HCT116 (cell line): ENCODE results near the gene MAPK6. TPM values are rescaled to one million over a fixed set of nuclear protein-coding genes. Genes with fewer than 3 reads are reported as not detected.

Experiments used
- ATAC-seq: fragments of 200-7000 bp; cut with Tn5 transposase; 2 replicates; pipeline ENCODE4 v1.9.1; 2020; ENCODE audit warnings: mild to moderate bottlenecking, moderate library complexity
- BruUV-seq: library from RNA; stranded (reverse); fragments of 400-500 nt; replicated peaks from 2 replicates; lab custom pipeline; 2021; lab: Mats Ljungman, UMichigan
- CTCF ChIA-PET: fragments of 300-600 bp; sonication (Branson Sonifier 250); formaldehyde crosslinking; loops from one replicate; lab custom pipeline; 2021; ENCODE audit warnings: antibody characterized with exemption; lab: Charles Lee
- POLR2A ChIA-PET: fragments of 300-600, 350-600 bp; sonication (Branson Sonifier 250); formaldehyde crosslinking; loops from one replicate; lab custom pipeline; 2021; ENCODE audit warnings: antibody characterized with exemption; lab: Charles Lee
- RAD21 ChIA-PET, 2 experiments: fragments of 300-600 bp; sonication (Branson Sonifier 250); formaldehyde crosslinking; loops; one replicate each; lab custom pipeline; 2023; ENCODE audit warnings: low total read pairs in 2 of 2; ENCODE audit not compliant: uncharacterized antibody in 2 of 2, unreplicated experiment in 2 of 2, low non-redundant PET in 1 of 2; lab: Charles Lee
- DNase-seq: peaks from one replicate; pipeline ENCODE4 v3.0.0-alpha.2; 2010; ENCODE audit warnings: low read depth, low spot score
- H2AFZ ChIP-seq: fragments of 200-600 bp; shearing (Covaris generic), sonication (generic); 2 replicates; pipeline ENCODE4 v1.6.1; 2017; ENCODE audit warnings: low read depth, mixed run types, mixed read lengths, antibody characterized with exemption, low read length; ENCODE audit not compliant: poor library complexity, severe bottlenecking
- H3K27ac ChIP-seq: 2 replicates; pipeline ENCODE4 v1.5.1; 2012; ENCODE audit warnings: low read depth, low read length
- H3K27me3 ChIP-seq: fragments of 200-600 bp; sonication (generic); 2 replicates; pipeline ENCODE4 v1.6.1; 2016; ENCODE audit warnings: mixed run types, low read length, mixed read lengths; ENCODE audit not compliant: insufficient read depth
- H3K36me3 ChIP-seq, 2 experiments: fragments of 200-500 bp in 1 of 2; fragments of 200-600 bp in 1 of 2; sonication (Bioruptor generic) in 1 of 2; sonication (generic) in 1 of 2; 2 replicates each; pipeline versions ENCODE4 v1.5.1 to v1.6.1; 2014 to 2016; ENCODE audit warnings: low read length in 2 of 2, inconsistent platforms in 1 of 2, mixed read lengths in 1 of 2, mixed run types in 1 of 2; ENCODE audit not compliant: insufficient read depth in 2 of 2, control insufficient read depth in 1 of 2
- H3K4me1 ChIP-seq, 2 experiments: fragments of 200-600 bp in 1 of 2; sonication (generic) in 1 of 2; 2 replicates each; pipeline versions ENCODE4 v1.5.1 to v1.6.1; 2012 to 2017; ENCODE audit warnings: low read length in 2 of 2, inconsistent platforms in 1 of 2, mild to moderate bottlenecking in 1 of 2, mixed read lengths in 1 of 2, mixed run types in 1 of 2, moderate library complexity in 1 of 2; ENCODE audit not compliant: insufficient read depth in 2 of 2, control insufficient read depth in 1 of 2
- H3K4me2 ChIP-seq: fragments of 200-600 bp; sonication (generic); 2 replicates; pipeline ENCODE4 v1.6.1; 2017; ENCODE audit warnings: mixed run types, low read length, mixed read lengths
- H3K4me3 ChIP-seq, 2 experiments: fragments of 200-600 bp in 1 of 2; sonication (generic) in 1 of 2; replicated peaks in 1 of 2; 2 replicates each; pipeline ENCODE4 v1.5.1; 2011 to 2016; ENCODE audit warnings: low read length in 2 of 2, control low read depth in 1 of 2, low read depth in 1 of 2, mild to moderate bottlenecking in 1 of 2, mixed read lengths in 1 of 2, mixed run types in 1 of 2
- H3K79me2 ChIP-seq: fragments of 200-600 bp; sonication (generic); 2 replicates; pipeline ENCODE4 v1.6.1; 2017; ENCODE audit warnings: mild to moderate bottlenecking, mixed run types, low read length, moderate library complexity, mixed read lengths; ENCODE audit not compliant: insufficient read depth
- H3K9ac ChIP-seq: fragments of 200-600 bp; sonication (generic); 2 replicates; pipeline ENCODE4 v1.6.1; 2016; ENCODE audit warnings: low read length, mixed read lengths
- H3K9me2 ChIP-seq: fragments of 200-600 bp; sonication (generic), shearing (Covaris generic); 2 replicates; pipeline ENCODE4 v1.6.1; 2017; ENCODE audit warnings: mixed run types, mild to moderate bottlenecking, moderate library complexity; ENCODE audit not compliant: insufficient read depth
- H3K9me3 ChIP-seq, 2 experiments: fragments of 200-500 bp in 1 of 2; fragments of 200-600 bp in 1 of 2; sonication (Bioruptor generic) in 1 of 2; sonication (generic) in 1 of 2; 2 replicates each; pipeline ENCODE4 v1.6.1; 2014 to 2017; ENCODE audit warnings: low read length in 2 of 2, mixed read lengths in 2 of 2, inconsistent platforms in 1 of 2, low read depth in 1 of 2, mild to moderate bottlenecking in 1 of 2, mixed run types in 1 of 2, moderate library complexity in 1 of 2; ENCODE audit not compliant: control insufficient read depth in 1 of 2, insufficient read depth in 1 of 2
- H4K20me1 ChIP-seq: fragments of 200-600 bp; sonication (generic), shearing (Covaris generic); 2 replicates; pipeline ENCODE4 v1.6.1; 2017; ENCODE audit warnings: mixed run types, mild to moderate bottlenecking, moderate library complexity; ENCODE audit not compliant: insufficient read depth
- CBX3 ChIP-seq: IDR thresholded peaks from 2 replicates; pipeline ENCODE4 v1.6.1; 2012; ENCODE audit warnings: low read depth
- EGR1 ChIP-seq: IDR thresholded peaks from 2 replicates; pipeline ENCODE4 v1.6.1; 2012; ENCODE audit warnings: low read depth
- ELF1 ChIP-seq: IDR thresholded peaks from 2 replicates; pipeline ENCODE4 v1.6.1; 2012; ENCODE audit warnings: low read depth, borderline replicate concordance
- EZH2 ChIP-seq: fragments of 200-600 bp; sonication (generic); IDR thresholded peaks from 2 replicates; pipeline ENCODE4 v1.6.1; 2017; ENCODE audit warnings: antibody characterized with exemption, mixed run types
- EZH2phosphoT487 ChIP-seq: fragments of 200-600 bp; IDR thresholded peaks from 2 replicates; pipeline ENCODE4 v1.6.1; 2018; ENCODE audit warnings: antibody characterized with exemption, borderline replicate concordance
- FOSL1 ChIP-seq: IDR thresholded peaks from 2 replicates; pipeline ENCODE4 v1.6.1; 2012; ENCODE audit warnings: low read depth
- POLR2A ChIP-seq: IDR thresholded peaks from 2 replicates; pipeline ENCODE4 v1.7.0; 2011; ENCODE audit warnings: borderline replicate concordance; ENCODE audit not compliant: insufficient read depth, insufficient read length; ENCODE audit errors: extremely low read depth
- RAD21 ChIP-seq: IDR thresholded peaks from 2 replicates; pipeline ENCODE4 v1.6.1; 2012; ENCODE audit warnings: low read depth, mild to moderate bottlenecking
- SIN3A ChIP-seq: IDR thresholded peaks from 2 replicates; pipeline ENCODE4 v1.6.1; 2012; ENCODE audit warnings: low read depth
- SP1 ChIP-seq: IDR thresholded peaks from 2 replicates; pipeline ENCODE4 v1.6.1; 2012; ENCODE audit warnings: low read depth
- SRF ChIP-seq: IDR thresholded peaks from 2 replicates; pipeline ENCODE4 v1.6.1; 2012; ENCODE audit warnings: low read depth
- TCF7L2 ChIP-seq: IDR thresholded peaks from 2 replicates; pipeline ENCODE4 v1.7.0; 2011; ENCODE audit warnings: borderline replicate concordance, inconsistent platforms; ENCODE audit not compliant: insufficient read depth, insufficient read length; ENCODE audit errors: extremely low read depth
- intact Hi-C: fragments of 100-400 bp; cut with micrococcal nuclease; formaldehyde crosslinking; loops from 2 replicates; pipeline ENCODE4 v1.10.0; 2022
- total RNA-seq: library from RNA; stranded (reverse); gene quantifications from one replicate; pipeline ENCODE4 v1.2.1, GENCODE V29; 2021; ENCODE audit not compliant: unreplicated experiment
- TF ChIP-seq, protein P1 (sequence below): IDR thresholded peaks from 2 replicates; pipeline ENCODE4 v1.6.1; 2011; ENCODE audit warnings: mild to moderate bottlenecking, low read length, moderate library complexity; ENCODE audit not compliant: insufficient replicate concordance; ENCODE audit errors: extremely low read depth
- TF ChIP-seq, protein P2 (sequence below): IDR thresholded peaks from 2 replicates; pipeline ENCODE4 v1.6.1; 2012
- TF ChIP-seq, protein P3 (sequence below): IDR thresholded peaks from 2 replicates; pipeline ENCODE4 v1.6.1; 2012

The MAPK6 gene
- total RNA-seq, 1 experiment from 2014 or later: 57.4 TPM

DNA sequence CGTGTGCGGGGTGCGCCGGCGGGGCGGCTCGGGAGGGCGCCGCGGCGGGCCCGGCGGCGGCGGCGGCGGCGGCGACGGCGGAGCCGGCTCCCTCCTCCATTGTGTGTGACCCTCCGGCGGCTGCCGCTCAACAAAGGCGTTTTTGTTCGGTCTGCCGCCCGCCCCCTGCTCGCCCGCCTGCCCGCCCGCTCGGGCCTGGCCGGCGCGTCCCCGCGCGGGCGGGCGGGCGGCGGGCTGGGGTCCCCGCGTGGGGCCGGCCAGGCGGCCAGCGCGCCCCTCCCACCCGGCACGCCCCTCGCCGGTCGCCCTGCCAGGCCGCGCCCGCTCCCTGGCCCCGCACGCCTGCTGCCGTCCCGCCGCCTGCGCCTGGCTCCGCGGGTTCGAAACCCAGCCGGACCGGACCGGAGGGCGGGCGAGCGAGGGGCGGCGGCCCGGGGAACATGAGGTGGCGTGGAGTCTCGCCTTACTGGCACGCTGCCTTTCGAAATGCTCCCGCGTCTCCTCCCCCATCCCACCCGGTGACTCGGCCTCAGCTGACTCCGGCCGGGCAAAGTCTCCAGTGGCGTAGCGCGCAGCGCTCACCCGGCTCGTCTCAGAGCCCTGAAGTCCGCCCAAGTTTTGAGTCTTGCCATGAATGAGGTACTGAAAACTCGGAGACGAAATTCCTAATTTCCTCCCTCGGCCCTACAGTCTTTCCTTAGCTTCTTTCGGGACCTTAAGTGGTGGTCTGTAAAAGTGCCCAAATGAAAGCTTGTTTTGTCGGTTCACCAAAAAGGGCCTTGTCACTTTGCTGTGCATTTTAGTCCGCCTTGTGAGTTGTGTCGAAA, 588 bp downstream of the MAPK6 start (continued):
- TF ChIP-seq, protein P1, sequence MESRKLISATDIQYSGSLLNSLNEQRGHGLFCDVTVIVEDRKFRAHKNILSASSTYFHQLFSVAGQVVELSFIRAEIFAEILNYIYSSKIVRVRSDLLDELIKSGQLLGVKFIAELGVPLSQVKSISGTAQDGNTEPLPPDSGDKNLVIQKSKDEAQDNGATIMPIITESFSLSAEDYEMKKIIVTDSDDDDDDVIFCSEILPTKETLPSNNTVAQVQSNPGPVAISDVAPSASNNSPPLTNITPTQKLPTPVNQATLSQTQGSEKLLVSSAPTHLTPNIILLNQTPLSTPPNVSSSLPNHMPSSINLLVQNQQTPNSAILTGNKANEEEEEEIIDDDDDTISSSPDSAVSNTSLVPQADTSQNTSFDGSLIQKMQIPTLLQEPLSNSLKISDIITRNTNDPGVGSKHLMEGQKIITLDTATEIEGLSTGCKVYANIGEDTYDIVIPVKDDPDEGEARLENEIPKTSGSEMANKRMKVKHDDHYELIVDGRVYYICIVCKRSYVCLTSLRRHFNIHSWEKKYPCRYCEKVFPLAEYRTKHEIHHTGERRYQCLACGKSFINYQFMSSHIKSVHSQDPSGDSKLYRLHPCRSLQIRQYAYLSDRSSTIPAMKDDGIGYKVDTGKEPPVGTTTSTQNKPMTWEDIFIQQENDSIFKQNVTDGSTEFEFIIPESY: no peak
- TF ChIP-seq, all 23 proteins: peak for 4

DNA sequence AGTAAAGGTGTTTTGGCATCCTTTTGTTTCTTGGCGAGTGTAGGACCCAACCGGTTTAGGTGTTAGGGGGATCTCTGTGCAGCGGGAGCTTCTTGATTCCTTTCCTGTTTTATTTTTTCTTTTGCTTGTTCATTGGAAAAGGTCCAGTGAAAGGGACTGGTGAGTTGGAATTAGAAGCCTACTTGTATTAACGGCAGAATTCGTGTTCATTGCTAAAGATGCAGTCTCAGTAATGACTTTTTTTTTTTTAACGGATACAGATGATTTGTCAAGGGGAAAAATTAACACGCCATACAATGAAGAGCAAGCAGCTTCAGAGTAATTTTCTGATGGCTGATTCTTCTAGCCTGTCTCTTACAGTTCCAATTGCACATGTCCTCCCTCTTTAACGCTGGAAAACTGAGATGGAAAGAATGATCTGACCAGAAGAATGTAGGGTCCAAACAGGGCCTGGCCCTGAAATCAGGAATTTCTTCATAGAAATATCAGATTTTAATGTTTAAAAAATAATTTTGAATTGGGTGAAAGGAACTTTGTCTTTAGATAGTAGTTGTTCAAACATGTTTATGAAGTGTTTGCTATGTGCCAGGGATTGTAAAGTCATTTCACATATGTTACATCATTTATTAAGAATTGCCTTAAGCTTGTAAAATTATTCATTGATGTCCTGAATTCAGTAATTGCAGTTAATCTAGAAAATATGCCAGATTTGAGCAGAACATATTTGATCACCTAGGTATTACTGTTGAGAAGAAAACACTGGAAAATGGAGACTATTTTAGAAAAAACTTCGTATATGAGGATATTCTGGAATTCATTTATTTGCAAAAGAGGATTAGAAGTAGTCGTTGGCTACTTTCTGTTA, 1.4 kb downstream of the MAPK6 start:
- no peaks in the 10 kb centered on the region for H3K36me3 ChIP-seq
- peak overlapping the region; percentile 92 for H3K4me2 ChIP-seq
- POLR2A ChIA-PET: interaction anchor here (0.6 to 2.0 kb wide), 3 partner anchors 9 to 60 kb away, joined by 4 to 5 read pairs (median 5); partner anchors contain the start of gene LEO1
- RAD21 ChIA-PET: interaction anchor here in 1 of 2 experiments (1.4 kb wide), 1 partner anchor 60 kb away, joined by 3 read pairs; no protein-coding TSS in a partner anchor
- peaks cover 15% of the 10 kb centered on the region; the same call in 1 of the 2 replicates for H4K20me1 ChIP-seq
- peak overlapping the region; percentile 90 for H3K27ac ChIP-seq
- H2AFZ ChIP-seq: no peak overlapping the region
- H3K4me1 ChIP-seq: peaks cover 34 to 45% of the 10 kb centered on the region in 2 experiments
- H3K9ac ChIP-seq: peak overlapping the region; percentile 78
- peak overlapping the region; percentile 76 to 78 for H3K4me3 ChIP-seq
- intact Hi-C loops: loop anchor here (2.0 kb wide), 1 partner anchor 58 kb away; no protein-coding TSS in a partner anchor
- peaks cover 59% of the 10 kb centered on the region for H3K79me2 ChIP-seq
- no peaks in the 10 kb centered on the region for H3K9me3 ChIP-seq
- no peak for DNase-seq
- no peaks in the 10 kb centered on the region for H3K9me2 ChIP-seq
- H3K27me3 ChIP-seq: no peaks in the 10 kb centered on the region
- no TSS peak for BruUV-seq
- CTCF ChIA-PET: no interaction called here
- ATAC-seq: no peak
- TF ChIP-seq CBX3 (no peak), EGR1 (no peak), EZH2 (no peak), RAD21 (no peak), SIN3A (no peak), EZH2phosphoT487 (no peak), FOSL1 (no peak), ELF1 (no peak), TCF7L2 (no peak), SP1 (no peak), SRF (no peak), POLR2A (no peak)
- TF ChIP-seq, protein P2, sequence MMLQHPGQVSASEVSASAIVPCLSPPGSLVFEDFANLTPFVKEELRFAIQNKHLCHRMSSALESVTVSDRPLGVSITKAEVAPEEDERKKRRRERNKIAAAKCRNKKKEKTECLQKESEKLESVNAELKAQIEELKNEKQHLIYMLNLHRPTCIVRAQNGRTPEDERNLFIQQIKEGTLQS: no peak
- TF ChIP-seq, protein P1: no peak
- TF ChIP-seq, protein P3, sequence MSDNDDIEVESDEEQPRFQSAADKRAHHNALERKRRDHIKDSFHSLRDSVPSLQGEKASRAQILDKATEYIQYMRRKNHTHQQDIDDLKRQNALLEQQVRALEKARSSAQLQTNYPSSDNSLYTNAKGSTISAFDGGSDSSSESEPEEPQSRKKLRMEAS: no peak
